ENCODE results near the gene DMAC1. TPM values are rescaled to one million over a fixed set of nuclear protein-coding genes. Genes with fewer than 3 reads are reported as not detected.
A peak's percentile ranks its signal among the peaks of the same experiment; 100 is the strongest.

The DMAC1 gene
- 10 to 100 TPM; 55.1 to 56.5 TPM for total RNA-seq

- peaks cover 17% of the 10 kb centered on the region for H3K36me3 Mint-ChIP-seq
- peak within 1 kb of the TSS; percentile 96 for H3K27ac Mint-ChIP-seq
- ATAC-seq (ENCODE audit: low read depth) (peak; percentile 91), DNase-seq (peak; percentile 76)
- peak within 1 kb of the TSS; percentile 94 for H3K4me3 Mint-ChIP-seq
- no peaks in the 10 kb centered on the region for H3K27me3 Mint-ChIP-seq
- POLR2A ChIA-PET = interaction anchor here (0.6 to 1.3 kb wide), 4 partner anchors 43 to 184 kb away, joined by 3 to 5 read pairs (median 3); no protein-coding TSS in a partner anchor
- no peaks in the 10 kb centered on the region for H3K9me3 Mint-ChIP-seq
- H3K4me1 Mint-ChIP-seq = peaks cover 18% of the 10 kb centered on the region
Measured at GRCh38 chr9:7799234-7799943, at the start of gene DMAC1. TSS of gene DMAC1 (minus strand) at chr9:7799778. CDS start at chr9:7799734, 44 bp downstream.

GRCh38 chr9:7849362-7849761, 49.8 kb upstream of the DMAC1 start:
- peaks cover 1% of the 10 kb centered on the region for H3K36me3 Mint-ChIP-seq
- no peak overlapping the region for H3K4me3 Mint-ChIP-seq
- peaks cover 2% of the 10 kb centered on the region for H3K9me3 Mint-ChIP-seq
- H3K4me1 Mint-ChIP-seq = no peaks in the 10 kb centered on the region
- POLR2A ChIA-PET = no interaction called here
- no peak overlapping the region for H3K27ac Mint-ChIP-seq
- no peaks in the 10 kb centered on the region for H3K27me3 Mint-ChIP-seq
- no peak for ATAC-seq (ENCODE audit: low read depth)
- no peak for DNase-seq

- Mint-ChIP-seq H3K27me3 (no peaks in the 10 kb centered on the region), H3K27ac (no peak overlapping the region), H3K9me3 (peaks cover 2% of the 10 kb centered on the region), H3K36me3 (peaks cover 1% of the 10 kb centered on the region), H3K4me1 (no peaks in the 10 kb centered on the region), H3K4me3 (no peak overlapping the region)
- DNase-seq (no peak), ATAC-seq (ENCODE audit: low read depth) (no peak)
- POLR2A ChIA-PET = no interaction called here
Measured at GRCh38 chr9:7848498-7848897, 48.9 kb upstream of the DMAC1 start.

GRCh38 chr9:7844242-7844641, 44.7 kb upstream of the DMAC1 start:
- ATAC-seq (ENCODE audit: low read depth) = no peak
- Mint-ChIP-seq H3K27me3 (no peaks in the 10 kb centered on the region), H3K9me3 (peaks cover 1% of the 10 kb centered on the region), H3K36me3 (no peaks in the 10 kb centered on the region), H3K27ac (no peak overlapping the region), H3K4me1 (no peaks in the 10 kb centered on the region), H3K4me3 (no peak overlapping the region)
- POLR2A ChIA-PET = no interaction called here
- DNase-seq = no peak

GRCh38 chr9:7841831-7842230, 42.3 kb upstream of the DMAC1 start:
- POLR2A ChIA-PET = no interaction called here
- no peak overlapping the region for H3K4me3 Mint-ChIP-seq
- H3K27ac Mint-ChIP-seq = no peak overlapping the region
- peaks cover 1% of the 10 kb centered on the region for H3K9me3 Mint-ChIP-seq
- H3K4me1 Mint-ChIP-seq = no peaks in the 10 kb centered on the region
- ATAC-seq (ENCODE audit: low read depth) (no peak), DNase-seq (no peak)
- H3K36me3 Mint-ChIP-seq = no peaks in the 10 kb centered on the region
- H3K27me3 Mint-ChIP-seq = no peaks in the 10 kb centered on the region

GRCh38 chr9:7834531-7834930, 35.0 kb upstream of the DMAC1 start:
- no peak overlapping the region for H3K27ac Mint-ChIP-seq
- H3K36me3 Mint-ChIP-seq = peaks cover 3% of the 10 kb centered on the region
- H3K4me1 Mint-ChIP-seq = no peaks in the 10 kb centered on the region
- no peak overlapping the region for H3K4me3 Mint-ChIP-seq
- DNase-seq (no peak), ATAC-seq (ENCODE audit: low read depth) (no peak)
- peaks cover 6% of the 10 kb centered on the region for H3K9me3 Mint-ChIP-seq
- H3K27me3 Mint-ChIP-seq = no peaks in the 10 kb centered on the region
- POLR2A ChIA-PET = no interaction called here

GRCh38 chr9:7828334-7828733, 28.8 kb upstream of the DMAC1 start:
- Mint-ChIP-seq H3K36me3 (peaks cover 3% of the 10 kb centered on the region), H3K9me3 (peaks cover 2% of the 10 kb centered on the region), H3K4me3 (no peak overlapping the region), H3K27ac (no peak overlapping the region), H3K4me1 (no peaks in the 10 kb centered on the region), H3K27me3 (no peaks in the 10 kb centered on the region)
- ATAC-seq (ENCODE audit: low read depth) (no peak), DNase-seq (no peak)
- POLR2A ChIA-PET = no interaction called here

GRCh38 chr9:7827792-7828191, 28.2 kb upstream of the DMAC1 start:
- ATAC-seq (ENCODE audit: low read depth) (no peak), DNase-seq (no peak)
- H3K9me3 Mint-ChIP-seq = peaks cover 2% of the 10 kb centered on the region
- H3K4me1 Mint-ChIP-seq = no peaks in the 10 kb centered on the region
- peaks cover 3% of the 10 kb centered on the region for H3K36me3 Mint-ChIP-seq
- no peaks in the 10 kb centered on the region for H3K27me3 Mint-ChIP-seq
- H3K27ac Mint-ChIP-seq = no peak overlapping the region
- POLR2A ChIA-PET = no interaction called here
- H3K4me3 Mint-ChIP-seq = no peak overlapping the region

- Mint-ChIP-seq H3K27me3 (no peaks in the 10 kb centered on the region), H3K4me3 (no peak overlapping the region), H3K27ac (no peak overlapping the region), H3K4me1 (no peaks in the 10 kb centered on the region), H3K36me3 (peaks cover 3% of the 10 kb centered on the region), H3K9me3 (peaks cover 2% of the 10 kb centered on the region)
- POLR2A ChIA-PET = no interaction called here
- no peak for DNase-seq
- ATAC-seq (ENCODE audit: low read depth) = no peak
Measured at GRCh38 chr9:7827056-7827455, 27.5 kb upstream of the DMAC1 start.

- H3K9me3 Mint-ChIP-seq = peaks cover 2% of the 10 kb centered on the region
Measured at GRCh38 chr9:7823651-7824050, 24.1 kb upstream of the DMAC1 start.

GRCh38 chr9:7819984-7820383, 20.4 kb upstream of the DMAC1 start:
- H3K4me3 Mint-ChIP-seq = no peak overlapping the region
- no peaks in the 10 kb centered on the region for H3K27me3 Mint-ChIP-seq
- no peak overlapping the region for H3K27ac Mint-ChIP-seq
- DNase-seq = no peak
- H3K9me3 Mint-ChIP-seq = no peaks in the 10 kb centered on the region
- H3K4me1 Mint-ChIP-seq = peaks cover 2% of the 10 kb centered on the region
- POLR2A ChIA-PET = no interaction called here
- no peaks in the 10 kb centered on the region for H3K36me3 Mint-ChIP-seq
- ATAC-seq (ENCODE audit: low read depth) = no peak

More at GRCh38 chr9:7823651-7824050, 24.1 kb upstream of the DMAC1 start:
- H3K27me3 Mint-ChIP-seq = no peaks in the 10 kb centered on the region
- no peak overlapping the region for H3K4me3 Mint-ChIP-seq
- ATAC-seq (ENCODE audit: low read depth) = no peak
- H3K4me1 Mint-ChIP-seq = no peaks in the 10 kb centered on the region
- no peak overlapping the region for H3K27ac Mint-ChIP-seq
- DNase-seq = no peak
- no peaks in the 10 kb centered on the region for H3K36me3 Mint-ChIP-seq
- POLR2A ChIA-PET = no interaction called here

- no peak for DNase-seq
- H3K27ac Mint-ChIP-seq = no peak overlapping the region
- peaks cover 2% of the 10 kb centered on the region for H3K4me1 Mint-ChIP-seq
- ATAC-seq (ENCODE audit: low read depth) = no peak
- no peaks in the 10 kb centered on the region for H3K36me3 Mint-ChIP-seq
- H3K9me3 Mint-ChIP-seq = no peaks in the 10 kb centered on the region
- no peaks in the 10 kb centered on the region for H3K27me3 Mint-ChIP-seq
- POLR2A ChIA-PET = no interaction called here
- H3K4me3 Mint-ChIP-seq = no peak overlapping the region
Measured at GRCh38 chr9:7816021-7816420, 16.4 kb upstream of the DMAC1 start.

GRCh38 chr9:7813030-7813429, 13.5 kb upstream of the DMAC1 start:
- ATAC-seq (ENCODE audit: low read depth) = no peak
- H3K27ac Mint-ChIP-seq = no peak overlapping the region
- POLR2A ChIA-PET = no interaction called here
- peaks cover 3% of the 10 kb centered on the region for H3K27me3 Mint-ChIP-seq
- H3K36me3 Mint-ChIP-seq = no peaks in the 10 kb centered on the region
- H3K4me3 Mint-ChIP-seq = no peak overlapping the region
- peaks cover 4% of the 10 kb centered on the region for H3K4me1 Mint-ChIP-seq
- no peak for DNase-seq
- no peaks in the 10 kb centered on the region for H3K9me3 Mint-ChIP-seq

GRCh38 chr9:7811677-7812076, 12.1 kb upstream of the DMAC1 start:
- Mint-ChIP-seq H3K27me3 (peaks cover 3% of the 10 kb centered on the region), H3K4me1 (peaks cover 4% of the 10 kb centered on the region), H3K9me3 (no peaks in the 10 kb centered on the region), H3K27ac (no peak overlapping the region), H3K4me3 (no peak overlapping the region), H3K36me3 (no peaks in the 10 kb centered on the region)
- DNase-seq = no peak
- POLR2A ChIA-PET = no interaction called here
- ATAC-seq (ENCODE audit: low read depth) = peak; percentile 54

All from activated naive CD8-positive, alpha-beta T cell treated with anti-CD3 and anti-CD28 coated beads, Interleukin-2, amount 10 ng/mL, durations not matched to agents 7 days and 5 days (primary cell).